ENCODE data around the gene PCDH7. TPM values are rescaled to one million over a fixed set of nuclear protein-coding genes. Genes with fewer than 3 reads are reported as not detected.

The PCDH7 gene
- total RNA-seq, 2 experiments from 2014 or later, result not detected

- H3K27ac ChIP-seq (ENCODE audit: low read depth, low read length, poor library complexity, severe bottlenecking), result no peak overlapping the region
- H3K4me2 ChIP-seq (ENCODE audit: low read length), result no peak overlapping the region
- H3K9me3 ChIP-seq (ENCODE audit: low read length), result no peaks in the 10 kb centered on the region
- ChIA-PET POLR2A (no interaction called here), CTCF (ENCODE audit: unreplicated experiment) (no interaction called here)
- DNase-seq (ENCODE audit: low spot score), result no peak
- no peak overlapping the region for H3K4me3 ChIP-seq (ENCODE audit: low read depth, low read length, poor library complexity, severe bottlenecking)
- no peaks in the 10 kb centered on the region for H3K79me2 ChIP-seq (ENCODE audit: insufficient read depth, low read depth, low read length)
- H4K20me1 ChIP-seq (ENCODE audit: insufficient read depth, low read length), result no peaks in the 10 kb centered on the region
- TF ChIP-seq CTCF (conservative IDR thresholded peaks at IDR 0.05; ENCODE audit: low read length) (no peak), EZH2phosphoT487 (IDR thresholded peaks at IDR 0.05; ENCODE audit: borderline replicate concordance, low read depth, low read length) (no peak)
- intact Hi-C loops (cut with micrococcal nuclease; ENCODE audit: unreplicated experiment), result no loop called here
- H3K36me3 ChIP-seq (ENCODE audit: insufficient read depth, low read length), result no peaks in the 10 kb centered on the region
- BruUV-seq (replicated peaks), result no TSS peak
- no peaks in the 10 kb centered on the region for H3K4me1 ChIP-seq (ENCODE audit: insufficient read depth, low read length, poor library complexity, severe bottlenecking)
- H2AFZ ChIP-seq (ENCODE audit: low read length), result no peak overlapping the region
- H3K9me2 ChIP-seq (ENCODE audit: insufficient read depth, low read length), result no peaks in the 10 kb centered on the region
Observed at GRCh38 chr4:30717208-30718020, 2.8 kb upstream of the PCDH7 start.

GRCh38 chr4:30718021-30718542 is 2.1 kb upstream of the PCDH7 start:
- Histone ChIP-seq H3K4me2 (ENCODE audit: low read length) (no peak overlapping the region), H3K9me2 (ENCODE audit: insufficient read depth, low read length) (no peaks in the 10 kb centered on the region), H4K20me1 (ENCODE audit: insufficient read depth, low read length) (no peaks in the 10 kb centered on the region), H3K27ac (ENCODE audit: low read depth, low read length, poor library complexity, severe bottlenecking) (no peak overlapping the region), H3K79me2 (ENCODE audit: insufficient read depth, low read depth, low read length) (no peaks in the 10 kb centered on the region), H3K9me3 (ENCODE audit: low read length) (no peaks in the 10 kb centered on the region), H2AFZ (ENCODE audit: low read length) (no peak overlapping the region), H3K4me3 (ENCODE audit: low read depth, low read length, poor library complexity, severe bottlenecking) (no peak overlapping the region), H3K36me3 (ENCODE audit: insufficient read depth, low read length) (no peaks in the 10 kb centered on the region), H3K4me1 (ENCODE audit: insufficient read depth, low read length, poor library complexity, severe bottlenecking) (no peaks in the 10 kb centered on the region)
- BruUV-seq (replicated peaks), result no TSS peak
- ChIA-PET CTCF (ENCODE audit: unreplicated experiment) (no interaction called here), POLR2A (no interaction called here)
- intact Hi-C loops (cut with micrococcal nuclease; ENCODE audit: unreplicated experiment), result no loop called here
- DNase-seq (ENCODE audit: low spot score), result no peak
- TF ChIP-seq CTCF (conservative IDR thresholded peaks at IDR 0.05; ENCODE audit: low read length) (no peak), EZH2phosphoT487 (IDR thresholded peaks at IDR 0.05; ENCODE audit: borderline replicate concordance, low read depth, low read length) (no peak)

Data from OCI-LY7 (cell line).